ENCODE data around the gene CTAG2.

DNA sequence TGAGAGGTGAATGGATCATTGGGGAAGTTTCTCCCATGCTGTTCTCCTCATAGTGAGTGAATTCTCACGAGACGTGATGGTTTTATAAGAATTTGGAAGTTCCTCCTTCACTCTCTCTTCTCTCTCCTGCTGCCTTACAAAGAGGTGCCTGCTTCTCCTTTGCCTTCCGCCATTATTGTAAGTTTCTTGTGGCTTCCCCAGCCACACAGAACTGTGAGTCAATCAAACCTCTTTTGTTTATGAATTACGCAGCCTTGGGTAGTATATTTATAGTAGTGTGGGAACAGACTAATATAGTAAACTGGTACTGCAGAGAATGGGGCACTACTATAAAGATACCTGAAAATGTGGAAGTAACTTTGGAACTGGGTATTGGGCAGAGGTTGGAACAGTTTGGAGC, 7.8 kb upstream of the CTAG2 start:
- no peak for TF ChIP-seq POLR2AphosphoS5 (IDR thresholded peaks at IDR 0.05; ENCODE audit: borderline replicate concordance, low read depth, low read length)
- TF ChIP-seq EZH2 (IDR thresholded peaks at IDR 0.05): no peak
